Measurements from ENCODE around the gene CACHD1. TPM values are rescaled to one million over a fixed set of nuclear protein-coding genes. Genes with fewer than 3 reads are reported as not detected.

Gene CACHD1
- total RNA-seq, 2 experiments from 2014 or later: 0.47 to 0.48 TPM

GRCh38 chr1:64523413-64524337, 53.7 kb downstream of the CACHD1 start:
- ChIA-PET CTCF (no interaction called here), POLR2A (no interaction called here)

GRCh38 chr1:64524614-64525013, 54.7 kb downstream of the CACHD1 start:
- ChIA-PET POLR2A (no interaction called here), CTCF (no interaction called here)
- no peaks in the 10 kb centered on the region for H3K36me3 Mint-ChIP-seq (ENCODE audit: low read depth)
- H3K27me3 Mint-ChIP-seq: peaks cover 2% of the 10 kb centered on the region
- H3K27ac Mint-ChIP-seq: no peak overlapping the region
- DNase-seq: no peak
- peaks cover 3% of the 10 kb centered on the region for H3K9me3 Mint-ChIP-seq
- peaks cover 11% of the 10 kb centered on the region for H3K4me1 Mint-ChIP-seq
- H3K4me3 Mint-ChIP-seq: no peak overlapping the region

More at GRCh38 chr1:64523413-64524337, 53.7 kb downstream of the CACHD1 start:
- Mint-ChIP-seq H3K27ac (no peak overlapping the region), H3K27me3 (peaks cover 2% of the 10 kb centered on the region), H3K4me1 (peaks cover 11% of the 10 kb centered on the region), H3K36me3 (ENCODE audit: low read depth) (no peaks in the 10 kb centered on the region), H3K9me3 (peaks cover 3% of the 10 kb centered on the region), H3K4me3 (no peak overlapping the region)
- DNase-seq: no peak

GRCh38 chr1:64525116-64525686, 55.3 kb downstream of the CACHD1 start:
- Mint-ChIP-seq H3K27me3 (peaks cover 2% of the 10 kb centered on the region), H3K36me3 (ENCODE audit: low read depth) (no peaks in the 10 kb centered on the region), H3K4me3 (no peak overlapping the region), H3K9me3 (peaks cover 3% of the 10 kb centered on the region), H3K27ac (no peak overlapping the region), H3K4me1 (peaks cover 11% of the 10 kb centered on the region)
- ChIA-PET CTCF (no interaction called here), POLR2A (no interaction called here)
- no peak for DNase-seq

GRCh38 chr1:64526312-64526711, 56.4 kb downstream of the CACHD1 start:
- Mint-ChIP-seq H3K27ac (no peak overlapping the region), H3K27me3 (peaks cover 2% of the 10 kb centered on the region), H3K36me3 (ENCODE audit: low read depth) (no peaks in the 10 kb centered on the region), H3K4me3 (no peak overlapping the region), H3K9me3 (peaks cover 3% of the 10 kb centered on the region), H3K4me1 (peaks cover 11% of the 10 kb centered on the region)
- ChIA-PET POLR2A (interaction anchor here (0.6 kb wide), 2 partner anchors 399 to 1953 kb away, joined by 3 to 4 read pairs; no protein-coding TSS in a partner anchor), CTCF (no interaction called here)
- DNase-seq: no peak

- no peak overlapping the region for H3K27ac Mint-ChIP-seq
- peaks cover 2% of the 10 kb centered on the region for H3K27me3 Mint-ChIP-seq
- peaks cover 11% of the 10 kb centered on the region for H3K4me1 Mint-ChIP-seq
- DNase-seq: peak; percentile 25
- peaks cover 3% of the 10 kb centered on the region for H3K9me3 Mint-ChIP-seq
- H3K4me3 Mint-ChIP-seq: no peak overlapping the region
- H3K36me3 Mint-ChIP-seq (ENCODE audit: low read depth): no peaks in the 10 kb centered on the region
- CTCF ChIA-PET: no interaction called here
- POLR2A ChIA-PET: no interaction called here
Measured at GRCh38 chr1:64527165-64527564, 57.2 kb downstream of the CACHD1 start.

GRCh38 chr1:64527786-64528185, 57.9 kb downstream of the CACHD1 start:
- H3K9me3 Mint-ChIP-seq: peaks cover 4% of the 10 kb centered on the region
- no peak overlapping the region for H3K27ac Mint-ChIP-seq
- POLR2A ChIA-PET: no interaction called here
- no peak for DNase-seq
- H3K36me3 Mint-ChIP-seq (ENCODE audit: low read depth): no peaks in the 10 kb centered on the region
- CTCF ChIA-PET: no interaction called here
- no peak overlapping the region for H3K4me3 Mint-ChIP-seq
- H3K27me3 Mint-ChIP-seq: peaks cover 2% of the 10 kb centered on the region
- H3K4me1 Mint-ChIP-seq: peaks cover 15% of the 10 kb centered on the region

- peaks cover 15% of the 10 kb centered on the region for H3K4me1 Mint-ChIP-seq
- H3K4me3 Mint-ChIP-seq: no peak overlapping the region
- ChIA-PET CTCF (interaction anchor here (0.7 kb wide), 1 partner anchor 105 kb away, joined by 3 read pairs; no protein-coding TSS in a partner anchor), POLR2A (no interaction called here)
- H3K36me3 Mint-ChIP-seq (ENCODE audit: low read depth): no peaks in the 10 kb centered on the region
- DNase-seq: no peak
- H3K9me3 Mint-ChIP-seq: peaks cover 2% of the 10 kb centered on the region
- H3K27ac Mint-ChIP-seq: no peak overlapping the region
- H3K27me3 Mint-ChIP-seq: no peaks in the 10 kb centered on the region
Measured at GRCh38 chr1:64530969-64531692, 61.2 kb downstream of the CACHD1 start.

GRCh38 chr1:64532646-64533045, 62.7 kb downstream of the CACHD1 start:
- POLR2A ChIA-PET: no interaction called here
- DNase-seq: no peak
- Mint-ChIP-seq H3K36me3 (ENCODE audit: low read depth) (no peaks in the 10 kb centered on the region), H3K27me3 (no peaks in the 10 kb centered on the region), H3K4me3 (no peak overlapping the region), H3K27ac (no peak overlapping the region), H3K4me1 (peaks cover 15% of the 10 kb centered on the region), H3K9me3 (peaks cover 2% of the 10 kb centered on the region)
- CTCF ChIA-PET: no interaction called here

- H3K27ac Mint-ChIP-seq: no peak overlapping the region
- H3K27me3 Mint-ChIP-seq: no peaks in the 10 kb centered on the region
- no peak for DNase-seq
- no peak overlapping the region for H3K4me3 Mint-ChIP-seq
- CTCF ChIA-PET: no interaction called here
- peaks cover 4% of the 10 kb centered on the region for H3K9me3 Mint-ChIP-seq
- peaks cover 6% of the 10 kb centered on the region for H3K36me3 Mint-ChIP-seq (ENCODE audit: low read depth)
- H3K4me1 Mint-ChIP-seq: peaks cover 43% of the 10 kb centered on the region
- POLR2A ChIA-PET: no interaction called here
Measured at GRCh38 chr1:64535938-64536835, 66.3 kb downstream of the CACHD1 start.

- Mint-ChIP-seq H3K27me3 (no peaks in the 10 kb centered on the region), H3K4me3 (no peak overlapping the region), H3K9me3 (peaks cover 4% of the 10 kb centered on the region), H3K27ac (no peak overlapping the region), H3K36me3 (ENCODE audit: low read depth) (peaks cover 6% of the 10 kb centered on the region), H3K4me1 (peaks cover 47% of the 10 kb centered on the region)
- CTCF ChIA-PET: no interaction called here
- POLR2A ChIA-PET: no interaction called here
- DNase-seq: no peak
Measured at GRCh38 chr1:64536836-64537490, 67.0 kb downstream of the CACHD1 start.

- Mint-ChIP-seq H3K27ac (no peak overlapping the region), H3K4me3 (no peak overlapping the region), H3K9me3 (peaks cover 2% of the 10 kb centered on the region), H3K4me1 (peaks cover 47% of the 10 kb centered on the region), H3K27me3 (no peaks in the 10 kb centered on the region), H3K36me3 (ENCODE audit: low read depth) (peaks cover 6% of the 10 kb centered on the region)
- ChIA-PET POLR2A (no interaction called here), CTCF (no interaction called here)
- DNase-seq: no peak
Measured at GRCh38 chr1:64537942-64538341, 68.0 kb downstream of the CACHD1 start.

GRCh38 chr1:64538389-64538788, 68.5 kb downstream of the CACHD1 start:
- no peak overlapping the region for H3K4me3 Mint-ChIP-seq
- peaks cover 47% of the 10 kb centered on the region for H3K4me1 Mint-ChIP-seq
- peaks cover 6% of the 10 kb centered on the region for H3K36me3 Mint-ChIP-seq (ENCODE audit: low read depth)
- H3K27me3 Mint-ChIP-seq: no peaks in the 10 kb centered on the region
- no peak overlapping the region for H3K27ac Mint-ChIP-seq
- peaks cover 2% of the 10 kb centered on the region for H3K9me3 Mint-ChIP-seq
- no peak for DNase-seq
- ChIA-PET POLR2A (no interaction called here), CTCF (no interaction called here)

Measured in activated CD4-positive, alpha-beta T cell treated with anti-CD3 and anti-CD28 coated beads, Interleukin-2, amount 10 ng/mL, durations not matched to agents 7 days and 5 days (primary cell).